Measurements from ENCODE around the gene OR5H6. TPM values are rescaled to one million over a fixed set of nuclear protein-coding genes. Genes with fewer than 3 reads are reported as not detected.

OR5H6 gene
- total RNA-seq, 1 donor from 2014 or later, result not detected

Other genes with a start within 250 kb of the OR5H6 start
- gene GABRR3, start 228.9 kb upstream of the OR5H6 start, total RNA-seq, result not detected
- gene OR5AC2, start 177.1 kb upstream of the OR5H6 start, total RNA-seq, result not detected
- not detected for gene OR5H1, start 133.5 kb upstream of the OR5H6 start, total RNA-seq
- not detected for gene OR5H14, start 116.8 kb upstream of the OR5H6 start, total RNA-seq
- gene OR5H15, start 97.5 kb upstream of the OR5H6 start, total RNA-seq, result not detected
- gene OR5H2, start 18.3 kb downstream of the OR5H6 start, total RNA-seq, result not detected
- gene OR5K4, start 89.6 kb downstream of the OR5H6 start, total RNA-seq, result not detected
- gene OR5K3, start 126.4 kb downstream of the OR5H6 start, total RNA-seq, result not detected
- not detected for gene OR5K1, start 199.0 kb downstream of the OR5H6 start, total RNA-seq
- not detected for gene OR5K2, start 233.4 kb downstream of the OR5H6 start, total RNA-seq